ENCODE results near the gene METTL23. TPM values are rescaled to one million over a fixed set of nuclear protein-coding genes. Genes with fewer than 3 reads are reported as not detected.

The METTL23 gene
- total RNA-seq, 3 donors from 2014 or later (not counting 1 experiment from before 2014, with no cell fraction given): 31.9 to 57.7 (median 34.2) TPM

DNA sequence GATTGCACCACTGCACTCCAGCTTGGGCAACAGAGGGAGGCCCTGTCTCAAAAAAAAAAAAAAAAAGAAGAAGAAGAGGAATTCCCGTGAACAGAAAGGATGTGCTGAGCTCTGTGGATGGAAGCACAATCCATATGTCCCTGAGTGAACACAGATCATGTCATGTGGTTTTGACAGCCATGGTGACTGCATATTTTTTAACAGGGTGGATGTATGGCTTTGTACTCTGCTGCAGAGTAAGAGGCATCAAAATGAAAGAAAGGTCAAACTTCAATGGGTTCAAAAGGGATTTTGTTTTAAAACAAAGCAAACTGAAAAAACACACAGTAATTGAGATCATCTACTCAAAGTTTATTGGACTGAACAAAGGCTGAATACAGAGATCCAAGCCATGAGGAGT is 47.4 kb upstream of the METTL23 start:
- ATAC-seq: no peak
- DNase-seq: no peak
- no peaks in the 10 kb centered on the region for H3K9me3 ChIP-seq (ENCODE audit: control insufficient read depth, insufficient read depth, low read length)
- no peak for TF ChIP-seq CTCF (IDR thresholded peaks at IDR 0.05)
- Mint-ChIP-seq H3K4me3 (no peak overlapping the region), H3K27me3 (ENCODE audit: low read depth in 2 of 2) (no peaks in the 10 kb centered on the region), H3K9me3 (no peaks in the 10 kb centered on the region), H3K27ac (no peak overlapping the region), H3K36me3 (no peaks in the 10 kb centered on the region), H3K4me1 (peaks cover 18 to 21% of the 10 kb centered on the region in 2 donors)
- no peaks in the 10 kb centered on the region for H3K27me3 ChIP-seq (ENCODE audit: control insufficient read depth, insufficient read depth, low read length)
- no peak overlapping the region for H3K27ac ChIP-seq (ENCODE audit: low read length)
- intact Hi-C loops (cut with micrococcal nuclease): no loop called here
- H3K4me3 ChIP-seq (ENCODE audit: low read length): no peak overlapping the region
- peaks cover 61% of the 10 kb centered on the region for H3K4me1 ChIP-seq (ENCODE audit: control insufficient read depth, insufficient read depth, low read length)
- WGBS (ENCODE audit: insufficient coverage): 86% methylated on average over 1 of the region's 1 CpG
- no peaks in the 10 kb centered on the region for H3K36me3 ChIP-seq (ENCODE audit: control insufficient read depth, insufficient read depth, low read length)

DNA sequence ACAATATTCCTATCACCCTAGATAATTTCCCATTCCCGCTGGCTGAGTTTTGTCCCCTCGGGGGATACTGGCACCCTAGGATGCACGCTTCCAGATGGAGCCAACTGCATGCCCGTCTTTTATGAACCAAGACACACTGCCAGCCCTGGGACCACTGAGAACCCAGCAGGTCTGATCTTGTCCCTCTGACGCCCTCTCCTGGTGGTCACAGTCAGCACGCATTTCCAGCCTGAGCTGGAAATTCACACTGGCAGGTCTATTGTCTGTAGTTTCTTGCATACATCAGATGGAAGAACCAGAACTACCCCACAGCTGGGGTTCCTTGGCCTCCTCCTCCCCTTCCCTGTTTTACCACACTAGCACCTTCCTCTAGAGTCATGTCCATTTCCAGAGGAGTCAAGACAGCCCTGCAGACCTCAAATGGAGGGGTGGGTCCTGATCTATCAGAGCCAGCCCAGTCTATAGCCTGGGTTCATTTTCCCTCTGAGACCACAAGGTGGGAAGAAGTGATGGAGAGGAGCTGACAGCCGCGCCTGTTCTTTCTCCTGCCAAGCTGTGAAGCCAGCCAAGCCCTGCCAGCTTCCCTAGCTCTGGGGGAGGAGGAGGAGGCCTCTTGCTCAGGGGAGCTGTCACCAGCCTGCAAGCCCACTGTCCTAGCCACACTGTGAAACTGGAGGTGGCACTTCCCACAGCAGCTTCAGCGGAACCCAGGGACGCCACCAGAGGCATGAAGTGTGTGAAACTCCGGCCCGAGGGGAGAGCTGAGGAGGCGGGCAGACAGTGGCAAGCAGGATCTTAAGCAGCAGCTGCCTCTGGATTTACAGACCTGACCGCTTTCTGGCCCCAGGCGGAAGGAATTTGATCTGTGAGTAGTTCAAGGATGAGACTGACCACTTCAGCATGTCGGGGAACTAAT is 45.2 kb upstream of the METTL23 start:
- Histone ChIP-seq H3K27ac (ENCODE audit: low read length) (peak overlapping the region; percentile 39), H3K4me3 (ENCODE audit: low read length) (no peak overlapping the region), H3K4me1 (ENCODE audit: control insufficient read depth, insufficient read depth, low read length) (peaks cover 61% of the 10 kb centered on the region), H3K27me3 (ENCODE audit: control insufficient read depth, insufficient read depth, low read length) (no peaks in the 10 kb centered on the region), H3K36me3 (ENCODE audit: control insufficient read depth, insufficient read depth, low read length) (peaks cover 2% of the 10 kb centered on the region), H3K9me3 (ENCODE audit: control insufficient read depth, insufficient read depth, low read length) (no peaks in the 10 kb centered on the region)
- Mint-ChIP-seq H3K36me3 (no peaks in the 10 kb centered on the region), H3K4me1 (peaks cover 18 to 21% of the 10 kb centered on the region in 2 donors), H3K4me3 (peak overlapping the region; percentile 85), H3K27me3 (ENCODE audit: low read depth in 2 of 2) (no peaks in the 10 kb centered on the region), H3K27ac (peak overlapping the region; percentile 66 to 82), H3K9me3 (no peaks in the 10 kb centered on the region)
- TF ChIP-seq CTCF (IDR thresholded peaks at IDR 0.05): peak; percentile 52
- 55% methylated on average over 16 of the region's 16 CpGs for WGBS (ENCODE audit: insufficient coverage)
- ATAC-seq (peak; percentile 63 to 72 (median 70)), DNase-seq (peak; percentile 56 to 86)
- intact Hi-C loops (cut with micrococcal nuclease): loop anchor here (1.0 to 5.0 kb wide), 2 partner anchors 36 to 158 kb away; no protein-coding TSS in a partner anchor

- intact Hi-C loops (cut with micrococcal nuclease): loop anchor here (5.0 kb wide), 1 partner anchor 35 kb away; no protein-coding TSS in a partner anchor
- Mint-ChIP-seq H3K36me3 (no peaks in the 10 kb centered on the region), H3K4me1 (peaks cover 18 to 21% of the 10 kb centered on the region in 2 donors), H3K4me3 (peak overlapping the region; percentile 85), H3K27me3 (ENCODE audit: low read depth in 2 of 2) (no peaks in the 10 kb centered on the region), H3K9me3 (no peaks in the 10 kb centered on the region), H3K27ac (peak overlapping the region; percentile 66 to 82)
- Histone ChIP-seq H3K27me3 (ENCODE audit: control insufficient read depth, insufficient read depth, low read length) (no peaks in the 10 kb centered on the region), H3K36me3 (ENCODE audit: control insufficient read depth, insufficient read depth, low read length) (peaks cover 2% of the 10 kb centered on the region), H3K27ac (ENCODE audit: low read length) (peak overlapping the region; percentile 39), H3K9me3 (ENCODE audit: control insufficient read depth, insufficient read depth, low read length) (no peaks in the 10 kb centered on the region), H3K4me1 (ENCODE audit: control insufficient read depth, insufficient read depth, low read length) (peaks cover 53% of the 10 kb centered on the region), H3K4me3 (ENCODE audit: low read length) (no peak overlapping the region)
- ATAC-seq (no peak), DNase-seq (no peak)
- 68% methylated on average over 12 of the region's 12 CpGs for WGBS (ENCODE audit: insufficient coverage)
- no peak for TF ChIP-seq CTCF (IDR thresholded peaks at IDR 0.05)
Measured at GRCh38 chr17:76682296-76682695, 44.3 kb upstream of the METTL23 start.

All from natural killer cell (primary cell).